Colonic mucosa (tissue), 4 donors: ENCODE measurements around the gene FAM227B. TPM values are rescaled to one million over a fixed set of nuclear protein-coding genes. Genes with fewer than 3 reads are reported as not detected.
"Not testable (repeated sequence)": the region's sequence is repeated elsewhere in the genome, so short reads cannot be mapped to it uniquely, and the experiment has no call there.

Experiments used
- DNase-seq: peaks from one replicate; pipeline ENCODE4 v3.0.0-alpha.2; 2020
- H3K27ac ChIP-seq: fragments of 200-600 bp; one replicate; pipeline ENCODE4 v1.8.0; 2021
- H3K27me3 ChIP-seq: fragments of 200-600 bp; one replicate; pipeline ENCODE4 v1.8.0; 2021
- H3K36me3 ChIP-seq: fragments of 200-600 bp; one replicate; pipeline ENCODE4 v1.8.0; 2021
- H3K4me1 ChIP-seq: fragments of 200-600 bp; one replicate; pipeline ENCODE4 v1.8.0; 2021; ENCODE audit warnings: mild to moderate bottlenecking
- H3K4me3 ChIP-seq: fragments of 200-600 bp; one replicate; pipeline ENCODE4 v1.8.0; 2021
- H3K9ac ChIP-seq, 2 donors: one replicate each; pipeline ENCODE4 v1.7.0; 2013; ENCODE audit warnings: control low read depth in 2 of 2, low read depth in 2 of 2, low read length in 2 of 2
- H3K9me3 ChIP-seq: fragments of 200-600 bp; one replicate; pipeline ENCODE4 v1.8.0; 2021
- CTCF ChIP-seq: fragments of 200-600 bp; IDR thresholded peaks from one replicate; pipeline ENCODE4 v1.8.0; 2022; ENCODE audit warnings: antibody characterized with exemption, mild to moderate bottlenecking
- intact Hi-C: fragments of 100-400 bp; cut with DNase I; formaldehyde crosslinking; loops from one replicate; pipeline ENCODE4 v1.14.1; 2022
- total RNA-seq, 2 donors: library from RNA; stranded (reverse); fragmentation: NEBNext Ultra II Directional in 1 of 2; extraction: Animal tissue kit (Norgen Biotek cat#: 25700) in 1 of 2; gene quantifications; one replicate each; pipeline ENCODE4 v1.2.1, GENCODE V29; 2021
- donor health status: healthy.
- donor health status: DM: no; HTN: no; CAD: no.
- donor health status: DM: no; HTN: no; CAD: no.

The FAM227B gene
- total RNA-seq, 2 donors from 2014 or later = 1.0 to 2.3 TPM

GRCh38 chr15:49556437-49556836 is 64.2 kb downstream of the FAM227B start:
- H3K36me3 ChIP-seq = no peaks in the 10 kb centered on the region
- intact Hi-C loops = no loop called here
- no peak overlapping the region for H3K9ac ChIP-seq
- no peaks in the 10 kb centered on the region for H3K27me3 ChIP-seq
- no peaks in the 10 kb centered on the region for H3K9me3 ChIP-seq
- no peak overlapping the region for H3K27ac ChIP-seq
- TF ChIP-seq CTCF = no peak
- H3K4me3 ChIP-seq = no peak overlapping the region
- no peak for DNase-seq
- H3K4me1 ChIP-seq = no peaks in the 10 kb centered on the region

GRCh38 chr15:49550342-49550741 is 70.3 kb downstream of the FAM227B start:
- intact Hi-C loops, H3K27ac ChIP-seq, H3K9me3 ChIP-seq, H3K27me3 ChIP-seq, H3K4me1 ChIP-seq, H3K4me3 ChIP-seq, H3K9ac ChIP-seq, DNase-seq, H3K36me3 ChIP-seq: not testable (repeated sequence)

GRCh38 chr15:49538520-49538919 is 82.1 kb downstream of the FAM227B start:
- H3K9ac ChIP-seq = no peak overlapping the region
- no peak overlapping the region for H3K27ac ChIP-seq
- intact Hi-C loops = no loop called here
- TF ChIP-seq CTCF = no peak
- DNase-seq = no peak
- no peaks in the 10 kb centered on the region for H3K27me3 ChIP-seq
- no peaks in the 10 kb centered on the region for H3K9me3 ChIP-seq
- H3K36me3 ChIP-seq = no peaks in the 10 kb centered on the region
- no peaks in the 10 kb centered on the region for H3K4me1 ChIP-seq
- H3K4me3 ChIP-seq = no peak overlapping the region

- DNase-seq = no peak
- no peak overlapping the region for H3K27ac ChIP-seq
- H3K4me1 ChIP-seq = no peaks in the 10 kb centered on the region
- intact Hi-C loops = no loop called here
- H3K36me3 ChIP-seq = no peaks in the 10 kb centered on the region
- no peaks in the 10 kb centered on the region for H3K9me3 ChIP-seq
- H3K4me3 ChIP-seq = no peak overlapping the region
- H3K27me3 ChIP-seq = no peaks in the 10 kb centered on the region
- no peak for TF ChIP-seq CTCF
- no peak overlapping the region for H3K9ac ChIP-seq
These were observed 90.5 kb downstream of the FAM227B start for GRCh38 chr15:49530092-49530491.

GRCh38 chr15:49528289-49528688 is 92.3 kb downstream of the FAM227B start:
- Histone ChIP-seq H3K4me3 (no peak overlapping the region), H3K9me3 (no peaks in the 10 kb centered on the region), H3K36me3 (no peaks in the 10 kb centered on the region), H3K4me1 (no peaks in the 10 kb centered on the region), H3K9ac (no peak overlapping the region), H3K27ac (no peak overlapping the region), H3K27me3 (no peaks in the 10 kb centered on the region)
- intact Hi-C loops = no loop called here
- no peak for DNase-seq
- TF ChIP-seq CTCF = no peak

GRCh38 chr15:49521802-49522201 is 98.8 kb downstream of the FAM227B start:
- intact Hi-C loops = no loop called here
- H3K27me3 ChIP-seq = no peaks in the 10 kb centered on the region
- H3K9me3 ChIP-seq = no peaks in the 10 kb centered on the region
- H3K9ac ChIP-seq = no peak overlapping the region
- H3K27ac ChIP-seq = no peak overlapping the region
- H3K4me3 ChIP-seq = no peak overlapping the region
- DNase-seq = no peak
- no peaks in the 10 kb centered on the region for H3K4me1 ChIP-seq
- no peaks in the 10 kb centered on the region for H3K36me3 ChIP-seq
- TF ChIP-seq CTCF = no peak

GRCh38 chr15:49512739-49513138 is 107.9 kb downstream of the FAM227B start:
- DNase-seq, H3K36me3 ChIP-seq, intact Hi-C loops: not testable (repeated sequence)

More at GRCh38 chr15:49512739-49513138, 107.9 kb downstream of the FAM227B start:
- not testable (repeated sequence) for H3K9me3 ChIP-seq, H3K9ac ChIP-seq, H3K4me1 ChIP-seq, H3K27me3 ChIP-seq, H3K4me3 ChIP-seq, H3K27ac ChIP-seq
